ENCODE data around the gene KRT83. TPM values are rescaled to one million over a fixed set of nuclear protein-coding genes. Genes with fewer than 3 reads are reported as not detected.

The KRT83 gene
- not detected for total RNA-seq
- not detected for polyA plus RNA-seq
- long read RNA-seq, donor 1 = 0 reads
- long read RNA-seq, donor 2 = 0 reads
- long read RNA-seq, donor 3 = 0 reads
- long read RNA-seq, donor 4 = 0 reads

GRCh38 chr12:52320784-52321400 lies at the start of gene KRT83:
TSS of gene KRT83 (minus strand) at chr12:52321398. CDS start at chr12:52321335, 63 bp downstream.
- H3K4me3 ChIP-seq (ENCODE audit: low read length) = no peak within 1 kb of the TSS
- H3K27me3 ChIP-seq (ENCODE audit: control insufficient read depth, insufficient read depth) = no peaks in the 10 kb centered on the region
- no peaks in the 10 kb centered on the region for H3K9me3 ChIP-seq (ENCODE audit: control insufficient read depth, low read length)
- no peak within 1 kb of the TSS for H3K27ac ChIP-seq (ENCODE audit: low read length)
- no peak for DNase-seq
- WGBS = 52% methylated on average over 35 of the region's 35 CpGs
- H3K4me1 ChIP-seq (ENCODE audit: control insufficient read depth, insufficient read depth, low read length) = no peaks in the 10 kb centered on the region
- no peak for ATAC-seq
- intact Hi-C loops (cut with DNase I) = no loop called here

GRCh38 chr12:52369809-52370208 lies 48.6 kb upstream of the KRT83 start:
- no peak overlapping the region for H3K4me3 ChIP-seq (ENCODE audit: low read length)
- ATAC-seq = no peak
- H3K27ac ChIP-seq (ENCODE audit: low read length) = no peak overlapping the region
- 77% methylated on average over 6 of the region's 6 CpGs for WGBS
- H3K4me1 ChIP-seq (ENCODE audit: control insufficient read depth, insufficient read depth, low read length) = no peaks in the 10 kb centered on the region
- no peaks in the 10 kb centered on the region for H3K9me3 ChIP-seq (ENCODE audit: control insufficient read depth, low read length)
- no peaks in the 10 kb centered on the region for H3K27me3 ChIP-seq (ENCODE audit: control insufficient read depth, insufficient read depth)
- intact Hi-C loops (cut with DNase I) = loop anchor here (5.0 to 10.0 kb wide), 3 partner anchors 135 to 607 kb away; no protein-coding TSS in a partner anchor
- no peak for DNase-seq

GRCh38 chr12:52369211-52369610 lies 48.0 kb upstream of the KRT83 start:
- Histone ChIP-seq H3K27ac (ENCODE audit: low read length) (no peak overlapping the region), H3K27me3 (ENCODE audit: control insufficient read depth, insufficient read depth) (no peaks in the 10 kb centered on the region), H3K4me1 (ENCODE audit: control insufficient read depth, insufficient read depth, low read length) (no peaks in the 10 kb centered on the region), H3K9me3 (ENCODE audit: control insufficient read depth, low read length) (no peaks in the 10 kb centered on the region), H3K4me3 (ENCODE audit: low read length) (no peak overlapping the region)
- ATAC-seq = no peak
- DNase-seq = no peak
- 68% methylated on average over 3 of the region's 3 CpGs for WGBS
- intact Hi-C loops (cut with DNase I) = no loop called here

GRCh38 chr12:52368508-52368907 lies 47.3 kb upstream of the KRT83 start:
- Histone ChIP-seq H3K4me1 (ENCODE audit: control insufficient read depth, insufficient read depth, low read length) (no peaks in the 10 kb centered on the region), H3K4me3 (ENCODE audit: low read length) (no peak overlapping the region), H3K27ac (ENCODE audit: low read length) (no peak overlapping the region), H3K27me3 (ENCODE audit: control insufficient read depth, insufficient read depth) (no peaks in the 10 kb centered on the region), H3K9me3 (ENCODE audit: control insufficient read depth, low read length) (no peaks in the 10 kb centered on the region)
- intact Hi-C loops (cut with DNase I) = no loop called here
- WGBS = 61% methylated on average over 3 of the region's 3 CpGs
- no peak for ATAC-seq
- no peak for DNase-seq

- DNase-seq = no peak
- Histone ChIP-seq H3K9me3 (ENCODE audit: control insufficient read depth, low read length) (no peaks in the 10 kb centered on the region), H3K27ac (ENCODE audit: low read length) (no peak overlapping the region), H3K27me3 (ENCODE audit: control insufficient read depth, insufficient read depth) (no peaks in the 10 kb centered on the region), H3K4me1 (ENCODE audit: control insufficient read depth, insufficient read depth, low read length) (no peaks in the 10 kb centered on the region), H3K4me3 (ENCODE audit: low read length) (no peak overlapping the region)
- intact Hi-C loops (cut with DNase I) = no loop called here
- WGBS = 84% methylated on average over 6 of the region's 6 CpGs
- no peak for ATAC-seq
These were observed 46.7 kb upstream of the KRT83 start for GRCh38 chr12:52367876-52368275.

GRCh38 chr12:52366738-52367485 lies 45.7 kb upstream of the KRT83 start, which contains the start of gene KRT85:
TSS of gene KRT85 (minus strand) at chr12:52367481. CDS start at chr12:52367405, 76 bp downstream.
- Histone ChIP-seq H3K4me3 (ENCODE audit: low read length) (no peak within 1 kb of the TSS), H3K27me3 (ENCODE audit: control insufficient read depth, insufficient read depth) (no peaks in the 10 kb centered on the region), H3K4me1 (ENCODE audit: control insufficient read depth, insufficient read depth, low read length) (no peaks in the 10 kb centered on the region), H3K9me3 (ENCODE audit: control insufficient read depth, low read length) (no peaks in the 10 kb centered on the region), H3K27ac (ENCODE audit: low read length) (no peak within 1 kb of the TSS)
- no peak for ATAC-seq
- DNase-seq = no peak
- intact Hi-C loops (cut with DNase I) = no loop called here
- WGBS = 77% methylated on average over 42 of the region's 42 CpGs

GRCh38 chr12:52364901-52365489 lies 43.8 kb upstream of the KRT83 start:
- intact Hi-C loops (cut with DNase I) = no loop called here
- DNase-seq (no peak), ATAC-seq (no peak)
- 85% methylated on average over 14 of the region's 14 CpGs for WGBS
- no peak overlapping the region for H3K4me3 ChIP-seq (ENCODE audit: low read length)
- no peaks in the 10 kb centered on the region for H3K27me3 ChIP-seq (ENCODE audit: control insufficient read depth, insufficient read depth)
- no peaks in the 10 kb centered on the region for H3K4me1 ChIP-seq (ENCODE audit: control insufficient read depth, insufficient read depth, low read length)
- H3K9me3 ChIP-seq (ENCODE audit: control insufficient read depth, low read length) = no peaks in the 10 kb centered on the region
- H3K27ac ChIP-seq (ENCODE audit: low read length) = no peak overlapping the region

GRCh38 chr12:52364061-52364460 lies 42.9 kb upstream of the KRT83 start:
- no peak for ATAC-seq
- WGBS = 85% methylated on average over 7 of the region's 7 CpGs
- Histone ChIP-seq H3K27me3 (ENCODE audit: control insufficient read depth, insufficient read depth) (no peaks in the 10 kb centered on the region), H3K4me1 (ENCODE audit: control insufficient read depth, insufficient read depth, low read length) (no peaks in the 10 kb centered on the region), H3K4me3 (ENCODE audit: low read length) (no peak overlapping the region), H3K27ac (ENCODE audit: low read length) (no peak overlapping the region), H3K9me3 (ENCODE audit: control insufficient read depth, low read length) (no peaks in the 10 kb centered on the region)
- DNase-seq = no peak
- intact Hi-C loops (cut with DNase I) = no loop called here

- intact Hi-C loops (cut with DNase I) = no loop called here
- H3K4me3 ChIP-seq (ENCODE audit: low read length) = no peak overlapping the region
- H3K27ac ChIP-seq (ENCODE audit: low read length) = no peak overlapping the region
- no peaks in the 10 kb centered on the region for H3K4me1 ChIP-seq (ENCODE audit: control insufficient read depth, insufficient read depth, low read length)
- no peaks in the 10 kb centered on the region for H3K27me3 ChIP-seq (ENCODE audit: control insufficient read depth, insufficient read depth)
- ATAC-seq (no peak), DNase-seq (no peak)
- 95% methylated on average over 12 of the region's 12 CpGs for WGBS
- H3K9me3 ChIP-seq (ENCODE audit: control insufficient read depth, low read length) = no peaks in the 10 kb centered on the region
These were observed 42.0 kb upstream of the KRT83 start for GRCh38 chr12:52363111-52363679.

- no peak for DNase-seq
- Histone ChIP-seq H3K27ac (ENCODE audit: low read length) (no peak overlapping the region), H3K9me3 (ENCODE audit: control insufficient read depth, low read length) (no peaks in the 10 kb centered on the region), H3K4me1 (ENCODE audit: control insufficient read depth, insufficient read depth, low read length) (no peaks in the 10 kb centered on the region), H3K4me3 (ENCODE audit: low read length) (no peak overlapping the region), H3K27me3 (ENCODE audit: control insufficient read depth, insufficient read depth) (no peaks in the 10 kb centered on the region)
- WGBS = 82% methylated on average over 11 of the region's 11 CpGs
- ATAC-seq = no peak
- intact Hi-C loops (cut with DNase I) = no loop called here
These were observed 41.0 kb upstream of the KRT83 start for GRCh38 chr12:52362118-52362726.

Data from right cardiac atrium (tissue), 5 donors.